ENCODE measurements around the gene SOHLH1.

Gene SOHLH1

GRCh38 chr9:135737840-135738521, 38.7 kb upstream of the SOHLH1 start:
- no peak for DNase-seq (ENCODE audit: low spot score)
- H3K27ac ChIP-seq = no peak overlapping the region
- no peak for TF ChIP-seq CTCF (conservative IDR thresholded peaks at IDR 0.05; ENCODE audit: low read depth)
- ChIA-PET POLR2A (ENCODE audit: low non-redundant PET) (no interaction called here), CTCF (no interaction called here)

GRCh38 chr9:135736979-135737839, 37.9 kb upstream of the SOHLH1 start:
- H3K27ac ChIP-seq = no peak overlapping the region
- no peak for TF ChIP-seq CTCF (conservative IDR thresholded peaks at IDR 0.05; ENCODE audit: low read depth)
- CTCF ChIA-PET = interaction anchor here (0.6 kb wide), 1 partner anchor 13 kb away, joined by 3 read pairs; no protein-coding TSS in a partner anchor
- no peak for DNase-seq (ENCODE audit: low spot score)
- POLR2A ChIA-PET (ENCODE audit: low non-redundant PET) = no interaction called here

GRCh38 chr9:135736272-135736978, 37.1 kb upstream of the SOHLH1 start:
- DNase-seq (ENCODE audit: low spot score) = no peak
- ChIA-PET POLR2A (ENCODE audit: low non-redundant PET) (no interaction called here), CTCF (interaction anchor here (0.6 kb wide), 1 partner anchor 12 kb away, joined by 3 read pairs; no protein-coding TSS in a partner anchor)
- H3K27ac ChIP-seq = no peak overlapping the region
- no peak for TF ChIP-seq CTCF (conservative IDR thresholded peaks at IDR 0.05; ENCODE audit: low read depth)

GRCh38 chr9:135734616-135735144, 35.4 kb upstream of the SOHLH1 start:
- DNase-seq (ENCODE audit: low spot score) = no peak
- TF ChIP-seq CTCF (conservative IDR thresholded peaks at IDR 0.05; ENCODE audit: low read depth) = no peak
- CTCF ChIA-PET = no interaction called here
- H3K27ac ChIP-seq = no peak overlapping the region
- POLR2A ChIA-PET (ENCODE audit: low non-redundant PET) = no interaction called here

- H3K27ac ChIP-seq = no peak overlapping the region
- DNase-seq (ENCODE audit: low spot score) = no peak
- ChIA-PET CTCF (no interaction called here), POLR2A (ENCODE audit: low non-redundant PET) (no interaction called here)
- no peak for TF ChIP-seq CTCF (conservative IDR thresholded peaks at IDR 0.05; ENCODE audit: low read depth)
Measured at GRCh38 chr9:135732569-135733257, 33.4 kb upstream of the SOHLH1 start.
